Uterus (tissue), 2 donors: Measurements from ENCODE around the gene TSHZ2.

Source experiments
- CTCF ChIP-seq, 4 experiments: fragments of 200-600 bp in 2 of 4; fragments of 450-650 bp in 2 of 4; sonication (generic) in 2 of 4; IDR thresholded peaks; one replicate each; pipeline ENCODE4 v1.5.1; 2016 to 2019; ENCODE audit warnings: antibody characterized with exemption in 4 of 4, mild to moderate bottlenecking in 2 of 4, moderate library complexity in 1 of 4
- POLR2A ChIP-seq, 2 donors: fragments of 450-650 bp; IDR thresholded peaks; one replicate each; pipeline ENCODE4 v1.6.1; 2016; ENCODE audit warnings: antibody characterized with exemption in 2 of 2, mild to moderate bottlenecking in 1 of 2, moderate library complexity in 1 of 2

GRCh38 chr20:53466279-53466678, 494.1 kb downstream of the TSHZ2 start:
- TF ChIP-seq POLR2A (IDR thresholded peaks at IDR 0.05) (no peak), CTCF (IDR thresholded peaks at IDR 0.05) (no peak)
